GM12878 (cell line): Measurements from ENCODE around the gene UBASH3B. TPM values are rescaled to one million over a fixed set of nuclear protein-coding genes. Genes with fewer than 3 reads are reported as not detected.

Source experiments
- ATAC-seq: fragments of 200-7000 bp; cut with Tn5 transposase; 3 replicates; pipeline ENCODE4 v1.9.1; 2020; ENCODE audit warnings: mild to moderate bottlenecking, moderate library complexity
- BruUV-seq: library from RNA; stranded (reverse); fragments of 400-500 nt; replicated peaks from 2 replicates; lab custom pipeline; 2021; lab: Mats Ljungman, UMichigan
- CTCF ChIA-PET: fragments of 300-600 bp; sonication (Branson Sonifier 250); formaldehyde crosslinking; extraction: SDS; loops from one replicate; lab custom pipeline; 2021; ENCODE audit warnings: inconsistent platforms; lab: Yijun Ruan, JAX
- POLR2A ChIA-PET: fragments of 350-600 bp; formaldehyde crosslinking; extraction: SDS; loops from one replicate; lab custom pipeline; 2021; ENCODE audit warnings: inconsistent platforms; lab: Charles Lee
- RAD21 ChIA-PET: fragments of 300-600 bp; sonication (Branson Sonifier 250); formaldehyde crosslinking; loops from one replicate; lab custom pipeline; 2023; ENCODE audit warnings: antibody characterized with exemption; ENCODE audit not compliant: unreplicated experiment; lab: Charles Lee
- SMC1A ChIA-PET: fragments of 300-600 bp; sonication (Branson Sonifier 250); formaldehyde crosslinking; loops from one replicate; lab custom pipeline; 2023; ENCODE audit not compliant: unreplicated experiment, uncharacterized antibody; lab: Charles Lee
- DNase-seq: peaks from one replicate; pipeline ENCODE4 v3.0.0-alpha.2; 2011; ENCODE audit warnings: low read depth, low spot score
- FAIRE-seq: peaks from 3 replicates; lab custom pipeline; 2011; peaks lifted over from hg19 to GRCh38; lab: Jason Lieb, UNC
- H2AFZ ChIP-seq: 2 replicates; pipeline ENCODE4 v1.6.0; 2011; ENCODE audit warnings: low read depth, low read length, control low read depth; ENCODE audit not compliant: control insufficient read depth
- H3K27ac ChIP-seq: 2 replicates; pipeline ENCODE4 v1.5.1; 2011; ENCODE audit warnings: control low read depth; ENCODE audit not compliant: control insufficient read depth, insufficient read depth
- H3K27me3 ChIP-seq, 2 experiments: replicated peaks in 1 of 2; 2 replicates each; pipeline versions ENCODE4 v1.6.0 to v1.6.1; 2011; ENCODE audit warnings: low read length in 1 of 2; ENCODE audit not compliant: control insufficient read depth in 2 of 2, insufficient read depth in 2 of 2
- H3K36me3 ChIP-seq, 2 experiments: 2 replicates each; pipeline ENCODE4 v1.5.1; 2011; ENCODE audit warnings: low read length in 1 of 2; ENCODE audit not compliant: control insufficient read depth in 2 of 2, insufficient read depth in 2 of 2
- H3K4me1 ChIP-seq: 2 replicates; pipeline ENCODE4 v1.6.1; 2011; ENCODE audit warnings: mild to moderate bottlenecking, low read length, moderate library complexity, mixed read lengths; ENCODE audit not compliant: control insufficient read depth, insufficient read depth
- H3K4me2 ChIP-seq: 2 replicates; pipeline ENCODE4 v1.6.0; 2011; ENCODE audit warnings: control low read depth; ENCODE audit not compliant: control insufficient read depth, insufficient read depth
- H3K4me3 ChIP-seq: fragments of 200-600 bp; sonication (generic); 2 replicates; pipeline ENCODE4 v1.5.1; 2016
- H3K79me2 ChIP-seq: 2 replicates; pipeline ENCODE4 v1.6.0; 2011; ENCODE audit warnings: low read length; ENCODE audit not compliant: control insufficient read depth, insufficient read depth
- H3K9ac ChIP-seq: 2 replicates; pipeline ENCODE4 v1.8.0; 2011; ENCODE audit warnings: low read length, control low read depth, mixed read lengths; ENCODE audit not compliant: control insufficient read depth, insufficient read depth
- H3K9me3 ChIP-seq: replicated peaks from 3 replicates; pipeline ENCODE4 v1.5.1; 2011; ENCODE audit warnings: mild to moderate bottlenecking, low read length; ENCODE audit not compliant: control insufficient read depth, insufficient read depth
- H4K20me1 ChIP-seq: 2 replicates; pipeline ENCODE4 v1.6.0; 2011; ENCODE audit not compliant: control insufficient read depth, insufficient read depth
- ETV6 ChIP-seq, 2 experiments: fragments of 450-650 bp in 1 of 2; IDR thresholded peaks in 1 of 2; conservative IDR thresholded peaks in 1 of 2; 2 replicates each; pipeline ENCODE4 v1.6.1; 2014; ENCODE audit warnings: antibody characterized with exemption in 1 of 2, borderline replicate concordance in 1 of 2, low read depth in 1 of 2, mild to moderate bottlenecking in 1 of 2, moderate library complexity in 1 of 2
- FOXK2 ChIP-seq: fragments of 450-650 bp; IDR thresholded peaks from 2 replicates; pipeline ENCODE4 v1.6.1; 2017; ENCODE audit warnings: mild to moderate bottlenecking, moderate library complexity
- HCFC1 ChIP-seq: fragments of 150-350 bp; IDR thresholded peaks from 2 replicates; pipeline ENCODE4 v1.6.1; 2014; ENCODE audit warnings: low read length
- NFYB ChIP-seq: IDR thresholded peaks from 2 replicates; pipeline ENCODE4 v1.6.1; 2011; ENCODE audit warnings: low read depth, mild to moderate bottlenecking, low read length, improper control_type of control experiment, moderate library complexity; ENCODE audit not compliant: insufficient read depth
- POLR2AphosphoS2 ChIP-seq: IDR thresholded peaks from 2 replicates; pipeline ENCODE4 v1.6.1; 2011; ENCODE audit warnings: low read depth, mild to moderate bottlenecking, low read length, improper control_type of control experiment, moderate library complexity
- RB1 ChIP-seq: fragments of 450-650 bp; formaldehyde crosslinking; IDR thresholded peaks from 2 replicates; pipeline ENCODE4 v1.6.1; 2017; ENCODE audit warnings: mild to moderate bottlenecking, borderline replicate concordance
- RBBP5 ChIP-seq: fragments of 200-600 bp; sonication (generic); conservative IDR thresholded peaks from 2 replicates; pipeline ENCODE4 v1.6.1; 2016
- SIX5 ChIP-seq: IDR thresholded peaks from 2 replicates; pipeline ENCODE4 v1.6.1; 2011; ENCODE audit warnings: mild to moderate bottlenecking, low read depth, low read length, moderate library complexity; ENCODE audit not compliant: severe bottlenecking
- SMAD1 ChIP-seq: fragments of 450-650 bp; IDR thresholded peaks from 2 replicates; pipeline ENCODE4 v1.6.1; 2018; ENCODE audit warnings: mild to moderate bottlenecking, low read depth; ENCODE audit not compliant: partially characterized antibody
- SMAD5 ChIP-seq: IDR thresholded peaks from 2 replicates; pipeline ENCODE4 v1.6.1; 2016; ENCODE audit warnings: antibody characterized with exemption, low read depth
- TBL1XR1 ChIP-seq: IDR thresholded peaks from 2 replicates; pipeline ENCODE4 v1.6.1; 2012; ENCODE audit warnings: low read depth, low read length, improper control_type of control experiment
- TCF12 ChIP-seq: IDR thresholded peaks from 2 replicates; pipeline ENCODE4 v1.6.1; 2011; ENCODE audit warnings: low read depth, mild to moderate bottlenecking, low read length
- USF1 ChIP-seq: IDR thresholded peaks from 2 replicates; pipeline ENCODE4 v1.6.1; 2011; ENCODE audit warnings: borderline replicate concordance, low read depth, mild to moderate bottlenecking, moderate library complexity, mixed read lengths, low read length; ENCODE audit not compliant: insufficient read depth; ENCODE audit errors: extremely low read length
- ZNF207 ChIP-seq: fragments of 450-650 bp; IDR thresholded peaks from 2 replicates; pipeline ENCODE4 v1.6.1; 2014; ENCODE audit warnings: antibody characterized with exemption, mild to moderate bottlenecking, borderline replicate concordance
- ZNF24 ChIP-seq: fragments of 450-650 bp; IDR thresholded peaks from 2 replicates; pipeline ENCODE4 v1.6.1; 2017; ENCODE audit warnings: antibody characterized with exemption, mild to moderate bottlenecking
- WGBS: methylation state at CpG from one replicate; pipeline ENCODE4 v1.1.6; 2016; ENCODE audit warnings: low lambda C conversion rate; ENCODE audit not compliant: insufficient replicate concordance, insufficient coverage; ENCODE audit errors: missing lambda C conversion rate; 5-methylcytosine and 5-hydroxymethylcytosine counted together
- in situ Hi-C: fragments of 300-500 bp; cut with MboI; formaldehyde crosslinking; loops from 9 replicates; pipeline ENCODE4 v1.14.3; 2018; ENCODE audit warnings: mixed read lengths
- intact Hi-C: fragments of 100-400 bp; cut with micrococcal nuclease; formaldehyde crosslinking; loops from one replicate; pipeline ENCODE4 v1.14.2; 2022; ENCODE audit not compliant: unreplicated experiment
- polyA plus RNA-seq, 11 experiments: library from polyadenylated mRNA; depleted of rRNA in 4 of 11; unstranded in 6 of 11; stranded (reverse) in 5 of 11; fragments of >200 nt; fragmentation: Nextera tagmentation in 4 of 11; fragmentation: Illumina TruSeq in 1 of 11; extraction: Ambion mirVana in 4 of 11; extraction: Trizol in 1 of 11; gene quantifications; 1 replicate in 1 of 11; 2 replicates in 10 of 11; pipeline versions ENCODE4 v1.2.1 to v1.2.3, GENCODE V29; 2011 to 2016; ENCODE audit warnings: inconsistent platforms in 2 of 11, missing spikeins in 2 of 11, low read depth in 1 of 11
- total RNA-seq, 4 experiments: library from RNA; depleted of rRNA in 3 of 4; stranded (reverse); fragments of >200 nt in 3 of 4; fragmentation: Illumina TruSeq in 1 of 4; extraction: Trizol in 1 of 4; gene quantifications; 2 replicates each; pipeline versions ENCODE4 v1.2.1 to v1.2.3, GENCODE V29; 2013 to 2021
- TF ChIP-seq, protein P1 (sequence below): fragments of 450-650 bp; IDR thresholded peaks from 2 replicates; pipeline ENCODE4 v1.6.1; 2017; ENCODE audit warnings: mild to moderate bottlenecking, low read depth, inconsistent platforms; ENCODE audit not compliant: poor library complexity, severe bottlenecking

The UBASH3B gene
- total and polyA plus RNA-seq, 10 of the 15 experiments (the other 5 are each of a cell fraction or from before 2014, with no cell fraction given): 0.18 to 3.3 (median 0.57) TPM

GRCh38 chr11:122724520-122724919 lies 69.0 kb downstream of the UBASH3B start:
- ATAC-seq (no peak), FAIRE-seq (no peak), DNase-seq (no peak)
- Histone ChIP-seq H4K20me1 (no peaks in the 10 kb centered on the region), H3K36me3 (no peaks in the 10 kb centered on the region), H3K27me3 (peaks cover 0 to 1% of the 10 kb centered on the region in 2 experiments; a peak in 2 of 4 replicates), H3K4me1 (peaks cover 12% of the 10 kb centered on the region), H3K4me2 (no peak overlapping the region), H3K79me2 (no peaks in the 10 kb centered on the region), H3K9me3 (no peaks in the 10 kb centered on the region), H3K4me3 (no peak overlapping the region), H3K27ac (no peak overlapping the region), H3K9ac (no peak overlapping the region), H2AFZ (no peak overlapping the region)
- no TSS peak for BruUV-seq
- in situ Hi-C loops (no loop called here), intact Hi-C loops (no loop called here)
- CTCF ChIA-PET: interaction anchor here (0.7 kb wide), 1 partner anchor 1590 kb away, joined by 3 read pairs; no protein-coding TSS in a partner anchor
- POLR2A ChIA-PET: no interaction called here
- RAD21 ChIA-PET: no interaction called here
- TF ChIP-seq ZNF207 (no peak), FOXK2 (no peak), ETV6 (conservative IDR thresholded peaks at IDR 0.05 in 1 of 2, IDR thresholded peaks at IDR 0.05 in 1 of 2; ENCODE audit: borderline replicate concordance in 1 of 2, low read depth in 1 of 2) (no peak), SMAD5 (no peak), TCF12 (no peak), POLR2AphosphoS2 (no peak), SMAD1 (no peak), TBL1XR1 (no peak), RB1 (no peak), ZNF24 (no peak), NFYB (no peak), USF1 (no peak), RBBP5 (no peak), SIX5 (no peak), HCFC1 (no peak)
- TF ChIP-seq, protein P1, sequence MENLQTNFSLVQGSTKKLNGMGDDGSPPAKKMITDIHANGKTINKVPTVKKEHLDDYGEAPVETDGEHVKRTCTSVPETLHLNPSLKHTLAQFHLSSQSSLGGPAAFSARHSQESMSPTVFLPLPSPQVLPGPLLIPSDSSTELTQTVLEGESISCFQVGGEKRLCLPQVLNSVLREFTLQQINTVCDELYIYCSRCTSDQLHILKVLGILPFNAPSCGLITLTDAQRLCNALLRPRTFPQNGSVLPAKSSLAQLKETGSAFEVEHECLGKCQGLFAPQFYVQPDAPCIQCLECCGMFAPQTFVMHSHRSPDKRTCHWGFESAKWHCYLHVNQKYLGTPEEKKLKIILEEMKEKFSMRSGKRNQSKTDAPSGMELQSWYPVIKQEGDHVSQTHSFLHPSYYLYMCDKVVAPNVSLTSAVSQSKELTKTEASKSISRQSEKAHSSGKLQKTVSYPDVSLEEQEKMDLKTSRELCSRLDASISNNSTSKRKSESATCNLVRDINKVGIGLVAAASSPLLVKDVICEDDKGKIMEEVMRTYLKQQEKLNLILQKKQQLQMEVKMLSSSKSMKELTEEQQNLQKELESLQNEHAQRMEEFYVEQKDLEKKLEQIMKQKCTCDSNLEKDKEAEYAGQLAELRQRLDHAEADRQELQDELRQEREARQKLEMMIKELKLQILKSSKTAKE: no peak
- WGBS: 67% methylated on average over 6 of the region's 6 CpGs
- SMC1A ChIA-PET: no interaction called here
